Dedifferentiated amniotic fluid mesenchymal stem cell (primary cell): ENCODE measurements around the gene OR6B3.

ENCODE experiments used
- DNase-seq: peaks from one replicate; pipeline ENCODE4 v3.0.0-alpha.2; 2016; ENCODE audit errors: extremely low spot score

OR6B3 gene

GRCh38 chr2:240053173-240054155, at the start of gene OR6B3:
Gene OR6B3, minus strand, starts transcription at chr2:240053521.
- DNase-seq = no peak

DNA sequence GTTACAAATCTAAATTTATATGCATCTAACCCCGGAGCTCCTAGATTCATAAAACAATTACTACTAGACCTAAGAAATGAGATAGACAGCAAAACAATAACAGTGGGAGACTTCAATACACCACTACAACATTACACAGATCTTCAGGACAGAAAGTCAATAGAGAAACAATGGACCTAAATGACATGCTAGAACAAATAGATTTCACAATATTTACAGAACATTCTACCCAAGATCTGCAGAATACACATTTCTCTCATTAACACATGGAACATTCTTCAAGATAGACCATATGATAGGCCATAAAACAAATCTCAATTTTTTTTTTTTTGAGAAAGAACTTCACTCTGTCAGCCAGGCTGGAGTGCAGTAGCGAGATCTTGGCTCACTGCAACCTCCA, 45.0 kb upstream of the OR6B3 start:
- DNase-seq = no peak

DNA sequence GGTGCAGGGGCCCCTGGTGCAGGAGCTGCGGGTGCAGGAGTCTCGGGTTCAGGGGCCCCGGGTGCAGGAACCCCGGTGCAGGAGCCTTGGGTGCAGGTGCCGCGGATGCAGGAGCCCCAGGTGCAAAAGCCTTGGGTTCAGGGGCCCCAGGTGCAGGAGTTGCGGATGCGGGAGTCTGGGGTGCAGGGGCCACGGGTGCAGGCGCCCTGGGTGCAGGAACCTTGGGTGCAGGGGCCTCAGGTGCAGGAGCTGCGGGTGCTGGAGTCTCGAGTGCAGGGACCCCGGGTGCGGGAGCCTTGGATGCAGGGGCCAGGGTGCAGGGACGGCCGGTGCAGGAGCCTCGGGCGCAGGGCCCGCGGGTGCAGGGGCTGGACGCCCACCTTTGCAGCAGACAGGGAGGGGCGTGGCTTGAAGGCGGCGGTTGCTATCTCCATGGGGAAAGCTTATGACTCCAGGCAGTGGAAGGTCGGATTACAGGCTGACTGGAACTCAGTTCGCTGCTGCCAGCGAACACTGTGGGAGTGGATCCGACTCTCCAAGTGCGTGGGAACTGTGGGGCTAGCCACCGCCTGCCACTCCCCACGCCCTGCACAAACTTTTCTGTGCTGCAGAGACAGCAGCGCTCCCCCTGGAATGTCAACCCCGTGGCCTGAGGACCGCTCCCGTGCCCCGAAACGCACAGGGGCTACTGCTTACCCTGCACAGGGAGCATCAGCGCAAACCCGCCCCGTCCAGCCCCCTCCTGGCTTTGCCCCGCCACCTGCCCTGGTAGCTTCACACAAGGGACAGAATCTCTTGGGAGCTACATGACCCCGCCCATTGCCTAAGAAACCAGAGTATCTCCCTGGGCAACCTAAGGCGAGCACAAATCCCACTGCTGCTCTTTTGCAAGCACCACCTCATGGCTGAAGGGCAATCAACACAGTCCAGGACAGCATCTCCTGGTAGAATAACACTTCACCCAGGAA, 42.5 kb upstream of the OR6B3 start:
- no peak for DNase-seq

GRCh38 chr2:240089306-240089705, 36.0 kb upstream of the OR6B3 start:
- DNase-seq = no peak

DNA sequence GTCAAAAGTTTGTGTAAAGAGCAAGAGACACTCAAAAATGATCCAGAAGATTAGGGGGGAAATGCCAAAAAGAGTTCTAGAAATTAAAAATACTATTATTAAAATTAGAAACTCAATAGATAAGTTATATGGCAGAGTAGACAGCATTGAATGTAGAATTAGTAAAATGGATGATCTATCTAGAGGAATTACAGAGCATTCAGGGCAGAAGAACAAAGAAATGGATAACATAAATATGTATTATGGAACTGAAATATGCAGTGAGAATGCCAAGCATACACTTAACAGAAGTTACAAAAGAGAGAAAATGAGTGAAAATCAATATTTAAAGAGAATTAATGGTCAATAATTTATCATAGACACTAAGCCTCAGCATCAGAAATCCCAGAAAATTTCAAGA, 33.2 kb upstream of the OR6B3 start:
- no peak for DNase-seq

DNA sequence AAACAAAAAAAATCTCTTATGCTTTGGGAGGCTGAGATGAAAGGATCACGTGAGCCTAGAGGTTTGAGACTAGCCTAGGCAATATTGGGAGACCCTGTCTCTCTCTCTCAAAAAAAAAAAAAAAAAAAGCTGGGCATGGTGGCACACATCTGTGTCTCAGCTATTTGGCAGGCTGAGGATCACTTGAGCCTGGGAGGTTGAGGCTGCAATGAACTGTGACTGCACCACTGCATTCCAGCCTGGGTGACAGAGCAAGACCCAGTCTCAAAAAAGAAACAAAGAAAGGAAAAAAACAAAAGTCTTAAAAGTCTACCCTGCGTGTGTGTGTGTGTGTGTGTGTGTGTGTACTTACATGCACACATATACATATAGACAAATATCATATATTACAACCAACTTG, 25.3 kb upstream of the OR6B3 start:
- no peak for DNase-seq

- DNase-seq = no peak
These were observed 24.1 kb upstream of the OR6B3 start for GRCh38 chr2:240077442-240077841.

- DNase-seq = no peak
These were observed 21.2 kb upstream of the OR6B3 start for GRCh38 chr2:240074545-240074944.

- DNase-seq = no peak
These were observed 17.6 kb upstream of the OR6B3 start for GRCh38 chr2:240070907-240071306.

DNA sequence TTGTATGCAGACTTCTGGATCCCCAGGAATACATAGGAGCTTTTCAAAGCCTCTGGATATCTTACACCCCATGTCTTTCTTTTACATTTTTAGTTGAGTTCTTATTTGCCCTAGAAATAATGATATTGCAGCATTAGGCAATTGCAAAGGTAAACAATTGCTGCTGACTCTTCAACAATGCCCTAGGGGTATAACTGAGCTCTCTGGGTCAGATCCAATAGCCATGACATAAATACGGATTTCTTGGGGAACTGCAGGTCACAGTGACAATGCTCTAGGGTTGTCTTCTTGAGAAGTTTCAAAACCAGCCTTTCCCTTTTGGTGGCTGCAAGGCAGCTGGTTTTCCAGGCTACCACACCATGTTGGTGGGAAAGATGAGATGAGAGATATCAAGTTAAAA, 16.5 kb upstream of the OR6B3 start:
- no peak for DNase-seq

GRCh38 chr2:240068193-240068592, 14.9 kb upstream of the OR6B3 start:
- no peak for DNase-seq

GRCh38 chr2:240066489-240066888, 13.2 kb upstream of the OR6B3 start:
- DNase-seq = no peak

DNA sequence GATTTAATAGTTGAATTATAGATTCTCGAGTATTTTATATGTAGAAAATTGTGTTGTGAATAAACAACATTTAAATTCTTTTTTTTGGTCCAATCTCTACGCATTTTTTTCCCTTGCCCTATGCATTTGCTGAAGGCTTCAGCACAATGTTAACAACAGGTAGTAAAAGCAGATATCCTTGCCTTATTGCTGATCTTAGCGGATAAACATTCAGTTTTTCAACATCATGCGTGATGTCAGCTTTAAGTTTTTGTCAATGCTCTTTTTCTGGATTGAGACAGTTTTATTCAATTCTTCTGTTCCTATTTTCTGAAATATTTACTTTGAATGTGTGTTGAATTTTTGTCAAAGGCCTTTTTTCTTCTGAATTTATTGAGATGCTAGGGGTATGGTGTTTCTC, 11.6 kb upstream of the OR6B3 start:
- DNase-seq = no peak

GRCh38 chr2:240060977-240061591, 7.8 kb upstream of the OR6B3 start:
- DNase-seq = peak; percentile 51

DNA sequence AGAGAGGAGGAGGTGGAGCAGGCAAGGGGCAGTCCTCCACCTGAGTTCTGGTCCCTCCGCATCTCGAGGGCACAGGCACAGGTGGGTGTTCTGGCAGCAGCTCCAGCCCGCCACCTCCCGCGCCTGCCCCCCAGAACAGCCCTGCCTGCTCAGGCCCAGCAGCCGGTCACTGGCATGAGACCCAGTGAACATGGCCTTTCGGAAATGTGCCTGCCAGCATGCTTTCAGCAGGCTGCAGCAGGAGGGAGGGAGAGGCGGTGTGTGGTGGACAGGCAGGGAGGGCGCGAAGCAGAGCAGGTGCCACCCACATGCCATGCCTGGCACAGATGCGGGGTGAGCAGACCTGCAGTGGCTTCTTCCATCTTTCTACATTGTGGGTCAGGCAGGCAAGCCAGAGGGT, 3.4 kb upstream of the OR6B3 start:
- DNase-seq = no peak

- DNase-seq = no peak
These were observed 2.0 kb upstream of the OR6B3 start for GRCh38 chr2:240055177-240055917.

DNA sequence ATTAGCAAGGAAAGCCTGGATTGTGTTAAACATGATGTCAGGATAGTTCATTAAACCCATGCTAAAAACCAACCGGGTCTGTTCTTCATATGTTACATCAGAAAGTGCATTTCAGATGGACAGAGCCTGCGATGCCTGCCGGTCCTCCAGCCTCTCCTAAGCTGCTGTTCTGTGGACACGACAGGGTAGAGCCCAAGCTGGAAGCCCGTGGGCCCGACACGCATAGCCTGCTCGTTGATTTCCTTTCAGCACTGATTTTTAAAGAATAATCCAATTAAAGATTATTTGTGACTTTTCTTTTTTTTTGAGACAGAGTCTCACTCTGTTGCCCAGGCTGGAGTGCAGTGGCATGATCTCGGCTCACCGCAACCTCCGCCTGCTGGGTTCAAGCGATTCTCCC, 797 bp downstream of the OR6B3 start:
- no peak for DNase-seq

- DNase-seq = no peak
These were observed 1.6 kb downstream of the OR6B3 start for GRCh38 chr2:240051697-240052096.

- no peak for DNase-seq
These were observed 3.0 kb downstream of the OR6B3 start for GRCh38 chr2:240050278-240050677.

DNA sequence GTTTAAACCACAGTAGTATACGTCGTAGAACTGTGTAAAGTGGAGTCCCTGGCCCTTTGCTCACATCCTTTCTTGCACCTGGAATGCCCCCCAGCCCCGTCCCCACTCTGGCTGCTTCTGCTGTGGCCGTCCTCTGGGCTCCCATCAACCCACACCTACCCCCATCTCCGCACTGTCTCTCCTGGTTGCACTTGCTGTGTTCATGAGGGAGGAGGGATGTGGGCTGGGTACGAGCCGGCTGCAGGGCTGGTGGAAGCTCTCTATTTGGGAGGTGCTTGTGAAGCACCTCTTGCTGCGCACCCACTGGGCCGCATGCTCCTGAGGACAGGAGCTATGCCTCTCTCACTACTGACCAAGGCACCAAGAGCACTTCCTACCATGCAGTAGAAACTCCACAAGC, 5.1 kb downstream of the OR6B3 start:
- no peak for DNase-seq

DNA sequence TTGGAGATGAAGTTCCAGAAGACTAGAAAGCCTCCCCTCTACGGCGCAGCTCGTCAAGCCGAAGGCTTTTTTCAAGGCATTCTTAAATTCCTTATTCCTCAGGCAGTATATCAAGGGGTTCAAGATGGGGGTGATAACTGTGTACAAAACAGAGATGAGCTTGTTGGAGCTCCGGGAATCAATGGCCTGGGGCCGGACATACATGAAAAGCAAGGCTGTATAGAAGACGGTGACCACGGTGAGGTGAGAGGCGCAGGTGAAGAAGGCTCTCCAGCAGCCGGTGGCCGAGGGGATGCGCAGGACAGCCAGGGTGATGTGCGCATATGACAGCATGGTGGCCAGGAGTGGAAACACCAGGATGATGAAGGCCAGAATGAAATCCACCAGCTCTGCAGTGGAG, 8.2 kb downstream of the OR6B3 start:
- DNase-seq = no peak
